Breast epithelium (tissue), 3 donors: ENCODE results near the gene PAIP2B.

Experiments used
- CTCF ChIP-seq, 3 donors: fragments of 450-650 bp; IDR thresholded peaks; one replicate each; pipeline ENCODE4 v1.5.1; 2016 to 2017; ENCODE audit warnings: antibody characterized with exemption in 3 of 3, mild to moderate bottlenecking in 3 of 3, moderate library complexity in 3 of 3
- POLR2A ChIP-seq: fragments of 450-650 bp; IDR thresholded peaks from one replicate; pipeline ENCODE4 v1.6.1; 2016; ENCODE audit warnings: antibody characterized with exemption, mild to moderate bottlenecking, moderate library complexity
- POLR2AphosphoS5 ChIP-seq, 3 donors: sonication (generic); formaldehyde crosslinking; IDR thresholded peaks; one replicate each; pipeline ENCODE4 v1.6.1; 2017; ENCODE audit warnings: antibody characterized with exemption in 3 of 3

GRCh38 chr2:71148506-71149063, 78.3 kb downstream of the PAIP2B start:
- no peak for TF ChIP-seq CTCF (IDR thresholded peaks at IDR 0.05)
- no peak for TF ChIP-seq POLR2A
- TF ChIP-seq POLR2AphosphoS5 (IDR thresholded peaks at IDR 0.05) = no peak
